GM18951 (cell line): ENCODE data around the gene NFYB.

Source experiments
- POLR2A ChIP-seq: IDR thresholded peaks from 4 replicates; pipeline ENCODE4 v1.6.1; 2011; ENCODE audit warnings: mild to moderate bottlenecking; ENCODE audit not compliant: insufficient read length, insufficient read depth; ENCODE audit errors: extremely low read depth
- in situ Hi-C: fragments of 300-500 bp; cut with MboI; formaldehyde crosslinking; loops from one replicate; pipeline ENCODE4 v1.12.0; 2022; ENCODE audit warnings: low sequenced_read_pairs, mixed read lengths, inconsistent platforms; ENCODE audit not compliant: unreplicated experiment

Gene NFYB

DNA sequence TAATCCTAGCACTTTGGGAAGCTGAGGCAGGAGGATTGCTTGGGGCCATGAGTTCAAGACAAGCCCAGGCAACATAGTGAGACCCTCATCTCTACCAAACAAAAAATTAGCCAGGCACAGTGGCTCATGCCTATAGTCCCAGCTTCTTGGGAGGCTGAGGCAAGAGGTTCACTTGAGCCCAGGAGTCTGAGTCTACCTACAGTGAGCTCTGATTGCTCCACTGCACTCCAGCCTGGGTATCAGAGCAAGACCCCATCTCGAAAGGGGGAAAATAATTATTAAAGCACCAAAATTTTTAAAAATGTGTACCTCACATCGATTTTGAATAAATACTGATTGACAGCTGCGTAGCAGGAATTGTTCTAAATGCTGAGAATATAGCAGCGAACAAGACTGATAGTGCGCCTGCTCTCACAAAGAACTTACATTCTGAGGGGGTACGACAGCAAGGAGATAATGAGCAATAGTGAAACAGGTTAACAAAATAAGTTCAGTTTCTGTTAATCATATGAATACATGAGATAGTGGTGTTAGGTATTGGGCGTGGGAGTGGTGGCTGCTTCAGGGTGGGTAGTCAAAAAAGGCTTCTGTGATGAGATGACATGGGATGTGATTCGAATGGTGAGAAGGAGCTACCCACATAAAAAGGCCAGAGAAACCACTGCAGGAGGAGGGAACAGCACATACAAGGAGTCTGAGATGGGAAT lies 54.1 kb downstream of the NFYB start:
- in situ Hi-C loops: no loop called here
- no peak for TF ChIP-seq POLR2A

DNA sequence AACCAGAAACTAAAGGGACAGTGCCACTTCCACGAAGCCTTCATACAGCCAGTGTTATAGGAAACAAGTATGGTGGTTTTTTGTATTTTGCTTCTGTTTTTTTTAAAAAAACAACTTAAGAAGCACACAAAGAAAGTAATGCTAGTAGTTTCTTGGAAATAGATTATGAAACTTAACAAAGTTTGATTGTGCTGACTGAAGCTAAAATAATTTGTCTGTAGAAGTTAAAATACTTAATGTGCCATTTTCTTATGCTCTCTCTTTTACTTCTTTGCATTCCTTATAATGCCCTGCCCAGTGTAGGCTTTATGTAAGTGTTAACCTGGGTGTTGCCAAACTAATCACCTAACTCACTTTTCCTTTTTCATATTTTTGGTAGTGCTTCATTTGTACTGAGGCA lies 57.2 kb downstream of the NFYB start:
- TF ChIP-seq POLR2A: no peak
- in situ Hi-C loops: no loop called here

GRCh38 chr12:104079024-104079423 lies 59.0 kb downstream of the NFYB start:
- TF ChIP-seq POLR2A: no peak
- in situ Hi-C loops: no loop called here

GRCh38 chr12:104073699-104074098 lies 64.3 kb downstream of the NFYB start:
- no peak for TF ChIP-seq POLR2A
- in situ Hi-C loops: no loop called here

GRCh38 chr12:104072099-104072498 lies 65.9 kb downstream of the NFYB start:
- in situ Hi-C loops: no loop called here
- no peak for TF ChIP-seq POLR2A
